Measurements from ENCODE around the gene PPARG.

- TF ChIP-seq ZBTB40 (IDR thresholded peaks at IDR 0.05; ENCODE audit: borderline replicate concordance) (no peak), POLR2AphosphoS5 (IDR thresholded peaks at IDR 0.05; ENCODE audit: low read length) (no peak), USF2 (IDR thresholded peaks at IDR 0.05; ENCODE audit: borderline replicate concordance, low read depth, low read length) (no peak), ZBED1 (IDR thresholded peaks at IDR 0.05; ENCODE audit: borderline replicate concordance) (no peak), TARDBP (IDR thresholded peaks at IDR 0.05; ENCODE audit: borderline replicate concordance) (no peak)
Observed at GRCh38 chr3:12345141-12345561, 56.3 kb downstream of the PPARG start.
